ENCODE results near the gene CHRNB2. TPM values are rescaled to one million over a fixed set of nuclear protein-coding genes. Genes with fewer than 3 reads are reported as not detected.
"Not testable (repeated sequence)": the region's sequence is repeated elsewhere in the genome, so short reads cannot be mapped to it uniquely, and the experiment has no call there.

Gene CHRNB2
- total RNA-seq, 4 donors from 2014 or later = not detected

DNA sequence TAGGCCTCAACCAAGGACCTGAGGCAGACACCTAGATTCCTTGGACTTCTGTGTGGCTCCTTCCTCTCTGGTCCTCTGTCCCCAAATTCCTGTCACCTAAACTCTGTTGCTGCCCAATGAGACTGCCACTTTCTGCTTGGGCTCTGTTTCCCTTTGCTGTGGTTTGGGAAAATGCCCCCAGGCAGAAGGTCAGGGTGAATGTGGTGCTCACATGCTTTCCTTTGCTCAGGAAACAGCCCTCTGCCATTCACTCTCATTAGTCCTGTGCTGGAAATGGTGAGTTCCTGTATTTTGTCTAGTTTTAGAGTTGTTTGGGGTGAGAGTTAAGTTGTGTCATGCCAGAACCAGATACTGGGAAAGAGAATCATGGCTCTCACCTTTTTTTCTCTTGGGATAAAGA is 42.7 kb upstream of the CHRNB2 start:
- H3K4me1 ChIP-seq = peaks cover 0 to 5% of the 10 kb centered on the region in 2 donors
- no peaks in the 10 kb centered on the region for H3K9me3 ChIP-seq
- TF ChIP-seq, protein P1, sequence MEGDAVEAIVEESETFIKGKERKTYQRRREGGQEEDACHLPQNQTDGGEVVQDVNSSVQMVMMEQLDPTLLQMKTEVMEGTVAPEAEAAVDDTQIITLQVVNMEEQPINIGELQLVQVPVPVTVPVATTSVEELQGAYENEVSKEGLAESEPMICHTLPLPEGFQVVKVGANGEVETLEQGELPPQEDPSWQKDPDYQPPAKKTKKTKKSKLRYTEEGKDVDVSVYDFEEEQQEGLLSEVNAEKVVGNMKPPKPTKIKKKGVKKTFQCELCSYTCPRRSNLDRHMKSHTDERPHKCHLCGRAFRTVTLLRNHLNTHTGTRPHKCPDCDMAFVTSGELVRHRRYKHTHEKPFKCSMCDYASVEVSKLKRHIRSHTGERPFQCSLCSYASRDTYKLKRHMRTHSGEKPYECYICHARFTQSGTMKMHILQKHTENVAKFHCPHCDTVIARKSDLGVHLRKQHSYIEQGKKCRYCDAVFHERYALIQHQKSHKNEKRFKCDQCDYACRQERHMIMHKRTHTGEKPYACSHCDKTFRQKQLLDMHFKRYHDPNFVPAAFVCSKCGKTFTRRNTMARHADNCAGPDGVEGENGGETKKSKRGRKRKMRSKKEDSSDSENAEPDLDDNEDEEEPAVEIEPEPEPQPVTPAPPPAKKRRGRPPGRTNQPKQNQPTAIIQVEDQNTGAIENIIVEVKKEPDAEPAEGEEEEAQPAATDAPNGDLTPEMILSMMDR (IDR thresholded peaks at IDR 0.05 in 4 of 5, conservative IDR thresholded peaks at IDR 0.05 in 1 of 5) = no peak
- TF ChIP-seq POLR2A (IDR thresholded peaks at IDR 0.05) = no peak
- H3K36me3 ChIP-seq = no peaks in the 10 kb centered on the region
- in situ Hi-C loops (cut with MboI; ENCODE audit: low sequenced_read_pairs in 4 of 4) = no loop called here
- no peaks in the 10 kb centered on the region for H3K27me3 ChIP-seq
- intact Hi-C loops (cut with DNase I; ENCODE audit: low total_unique reads) = loop anchor here (5.0 kb wide), 1 partner anchor 38 kb away; no protein-coding TSS in a partner anchor
- no peak for ATAC-seq
- no peak overlapping the region for H3K4me3 ChIP-seq
- no peak for DNase-seq
- H3K27ac ChIP-seq = no peak overlapping the region

DNA sequence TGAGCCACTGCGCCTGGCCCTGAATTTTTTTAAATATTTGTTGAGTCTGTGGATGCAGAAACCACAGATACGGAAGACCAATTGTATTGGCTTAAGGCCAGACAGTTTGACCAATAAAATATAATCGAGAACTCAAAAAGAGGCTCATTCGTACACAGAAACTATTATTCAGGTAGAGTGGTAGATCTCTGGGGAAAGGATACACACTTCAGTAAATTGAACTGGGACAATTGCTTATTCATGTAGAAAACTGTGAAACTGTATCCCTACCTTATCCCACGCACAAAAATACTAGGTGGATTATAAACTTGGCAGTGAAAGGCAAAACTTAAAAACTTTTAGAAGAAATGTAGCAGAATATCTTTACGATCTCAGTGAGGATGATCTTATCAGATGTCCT is 40.4 kb upstream of the CHRNB2 start:
- no peak for DNase-seq
- TF ChIP-seq, protein P1 (IDR thresholded peaks at IDR 0.05 in 4 of 5, conservative IDR thresholded peaks at IDR 0.05 in 1 of 5) = no peak
- intact Hi-C loops (cut with DNase I; ENCODE audit: low total_unique reads) (no loop called here), in situ Hi-C loops (cut with MboI; ENCODE audit: low sequenced_read_pairs in 4 of 4) (no loop called here)
- H3K9me3 ChIP-seq = no peaks in the 10 kb centered on the region
- no peaks in the 10 kb centered on the region for H3K36me3 ChIP-seq
- H3K27ac ChIP-seq = no peak overlapping the region
- no peaks in the 10 kb centered on the region for H3K4me1 ChIP-seq
- ATAC-seq = no peak
- H3K27me3 ChIP-seq = no peaks in the 10 kb centered on the region
- H3K4me3 ChIP-seq = no peak overlapping the region

- intact Hi-C loops (cut with DNase I; ENCODE audit: low total_unique reads) (no loop called here), in situ Hi-C loops (cut with MboI; ENCODE audit: low sequenced_read_pairs in 4 of 4) (no loop called here)
- H3K9me3 ChIP-seq = no peaks in the 10 kb centered on the region
- no peaks in the 10 kb centered on the region for H3K36me3 ChIP-seq
- H3K27me3 ChIP-seq = no peaks in the 10 kb centered on the region
- no peak for TF ChIP-seq POLR2A (IDR thresholded peaks at IDR 0.05)
- TF ChIP-seq, protein P1 (IDR thresholded peaks at IDR 0.05 in 4 of 5, conservative IDR thresholded peaks at IDR 0.05 in 1 of 5) = no peak
- no peaks in the 10 kb centered on the region for H3K4me1 ChIP-seq
- ATAC-seq (no peak), DNase-seq (no peak)
- H3K27ac ChIP-seq = no peak overlapping the region
- no peak overlapping the region for H3K4me3 ChIP-seq
Observed at GRCh38 chr1:154529308-154529707, 38.3 kb upstream of the CHRNB2 start.

DNA sequence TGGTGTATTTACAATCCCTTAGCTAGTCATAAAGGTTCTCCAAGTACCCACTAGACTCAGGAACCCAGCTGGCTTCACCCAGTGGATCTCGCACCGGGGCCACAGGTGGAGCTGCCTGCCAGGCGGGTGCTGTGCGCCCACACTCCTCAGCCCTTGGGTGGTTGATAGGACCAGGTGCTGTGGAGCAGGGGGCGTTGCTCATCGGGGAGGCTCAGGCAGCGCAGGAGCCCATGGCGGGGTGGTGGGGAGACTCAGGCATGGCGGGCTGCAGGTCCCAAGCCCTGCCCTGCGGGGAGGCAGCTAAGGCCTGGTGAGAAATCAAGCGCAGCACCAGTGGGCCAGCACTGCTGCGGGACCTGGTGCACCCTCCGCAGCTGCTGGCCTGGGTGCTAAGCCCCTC is 35.6 kb upstream of the CHRNB2 start:
- H3K27ac ChIP-seq; in situ Hi-C loops (cut with MboI; ENCODE audit: low sequenced_read_pairs in 4 of 4); DNase-seq: not testable (repeated sequence)

DNA sequence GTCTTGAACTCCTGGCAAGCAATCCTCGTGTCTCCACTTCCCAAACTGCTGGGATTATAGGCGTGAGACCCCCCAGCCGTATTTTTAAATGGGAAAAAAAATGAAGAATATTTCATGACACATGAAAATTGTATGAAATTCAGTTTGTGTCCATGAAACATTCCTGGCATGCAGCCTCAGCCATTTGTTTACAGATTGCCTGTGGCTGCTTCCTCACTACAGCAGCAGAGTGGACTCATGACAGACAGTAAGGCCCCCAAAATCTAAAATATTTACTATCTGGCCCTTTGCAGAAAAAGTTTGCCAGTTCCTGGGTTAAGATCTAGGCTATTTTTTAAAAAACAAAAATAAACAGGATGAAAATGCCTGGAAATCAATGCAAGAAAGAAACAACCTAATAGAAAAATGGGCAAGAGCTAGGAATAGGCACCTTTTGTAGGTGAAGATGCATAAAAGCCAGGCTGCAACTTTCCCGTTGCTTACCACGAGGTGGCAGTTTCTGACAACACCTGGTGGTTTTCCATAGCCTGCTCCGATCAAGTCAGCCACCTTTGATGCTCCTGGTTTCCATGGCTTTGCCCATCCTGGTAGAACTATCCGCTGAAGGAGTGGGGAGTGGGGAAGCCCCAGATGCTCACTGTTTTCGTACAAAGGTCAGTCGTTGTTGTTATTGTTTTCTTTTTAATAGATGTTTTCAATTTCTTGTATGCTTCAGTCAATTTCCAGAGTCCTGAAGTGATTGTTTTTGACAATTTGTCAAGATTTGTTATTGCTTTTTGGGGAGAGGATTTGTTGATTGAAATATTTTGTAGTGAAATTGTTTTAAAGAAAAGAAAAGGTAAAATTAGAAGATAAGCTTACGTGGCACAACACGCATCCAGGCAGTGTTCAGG is 33.4 kb upstream of the CHRNB2 start:
- H3K27ac ChIP-seq = no peak overlapping the region
- ATAC-seq (no peak), DNase-seq (no peak)
- H3K9me3 ChIP-seq = no peaks in the 10 kb centered on the region
- in situ Hi-C loops (cut with MboI; ENCODE audit: low sequenced_read_pairs in 4 of 4) = no loop called here
- no peaks in the 10 kb centered on the region for H3K36me3 ChIP-seq
- no peak for TF ChIP-seq POLR2A (IDR thresholded peaks at IDR 0.05)
- TF ChIP-seq, protein P1 (IDR thresholded peaks at IDR 0.05 in 4 of 5, conservative IDR thresholded peaks at IDR 0.05 in 1 of 5) = peak in 1 of 5 experiments; percentile 7
- H3K4me3 ChIP-seq = no peak overlapping the region
- no peaks in the 10 kb centered on the region for H3K4me1 ChIP-seq
- intact Hi-C loops (cut with DNase I; ENCODE audit: low total_unique reads) = no loop called here
- no peaks in the 10 kb centered on the region for H3K27me3 ChIP-seq

More for the DNA sequence above, 35.6 kb upstream of the CHRNB2 start:
- H3K9me3 ChIP-seq; ATAC-seq; H3K4me1 ChIP-seq; intact Hi-C loops (cut with DNase I; ENCODE audit: low total_unique reads); H3K27me3 ChIP-seq; H3K4me3 ChIP-seq; H3K36me3 ChIP-seq: not testable (repeated sequence)

Data from gastrocnemius medialis (tissue), 4 donors.